HuH-7 (cell line): ENCODE results near the gene SCYL1.

Source experiments
- DNase-seq: peaks from one replicate; pipeline ENCODE4 v3.0.0; 2011; ENCODE audit warnings: low spot score

Gene SCYL1

GRCh38 chr11:65537296-65537597 lies 12.4 kb downstream of the SCYL1 start:
- DNase-seq, result no peak

GRCh38 chr11:65537620-65538231 lies 12.8 kb downstream of the SCYL1 start:
- DNase-seq, result no peak

GRCh38 chr11:65538232-65538914 lies 13.5 kb downstream of the SCYL1 start:
- no peak for DNase-seq

- DNase-seq, result no peak
These were observed 14.2 kb downstream of the SCYL1 start for GRCh38 chr11:65538915-65539743.

- DNase-seq, result no peak
These were observed 14.9 kb downstream of the SCYL1 start for GRCh38 chr11:65539744-65540289.

GRCh38 chr11:65540290-65541092 lies 15.6 kb downstream of the SCYL1 start:
- DNase-seq, result peak; percentile 82

- no peak for DNase-seq
These were observed 16.5 kb downstream of the SCYL1 start for GRCh38 chr11:65541093-65541982.

GRCh38 chr11:65542738-65543390 lies 18.0 kb downstream of the SCYL1 start:
- no peak for DNase-seq

- no peak for DNase-seq
These were observed 21.0 kb downstream of the SCYL1 start for GRCh38 chr11:65545853-65546216.

GRCh38 chr11:65546217-65546958 lies 21.5 kb downstream of the SCYL1 start:
- DNase-seq, result peak; percentile 96

- DNase-seq, result no peak
These were observed 22.7 kb downstream of the SCYL1 start for GRCh38 chr11:65547446-65548125.

- DNase-seq, result no peak
These were observed 23.5 kb downstream of the SCYL1 start for GRCh38 chr11:65548395-65548794.

- DNase-seq, result no peak
These were observed 24.2 kb downstream of the SCYL1 start for GRCh38 chr11:65549096-65549495.

GRCh38 chr11:65551572-65552387 lies 26.9 kb downstream of the SCYL1 start:
- peak; percentile 75 for DNase-seq

- DNase-seq, result no peak
These were observed 27.6 kb downstream of the SCYL1 start for GRCh38 chr11:65552388-65552951.

GRCh38 chr11:65553301-65554001 lies 28.6 kb downstream of the SCYL1 start:
- no peak for DNase-seq

GRCh38 chr11:65554057-65554818 lies 29.4 kb downstream of the SCYL1 start:
- no peak for DNase-seq
